Measurements from ENCODE around the gene SPR. TPM values are rescaled to one million over a fixed set of nuclear protein-coding genes. Genes with fewer than 3 reads are reported as not detected.

Gene SPR
- total RNA-seq, 2 donors from 2014 or later = 6.6 to 9.3 TPM

DNA sequence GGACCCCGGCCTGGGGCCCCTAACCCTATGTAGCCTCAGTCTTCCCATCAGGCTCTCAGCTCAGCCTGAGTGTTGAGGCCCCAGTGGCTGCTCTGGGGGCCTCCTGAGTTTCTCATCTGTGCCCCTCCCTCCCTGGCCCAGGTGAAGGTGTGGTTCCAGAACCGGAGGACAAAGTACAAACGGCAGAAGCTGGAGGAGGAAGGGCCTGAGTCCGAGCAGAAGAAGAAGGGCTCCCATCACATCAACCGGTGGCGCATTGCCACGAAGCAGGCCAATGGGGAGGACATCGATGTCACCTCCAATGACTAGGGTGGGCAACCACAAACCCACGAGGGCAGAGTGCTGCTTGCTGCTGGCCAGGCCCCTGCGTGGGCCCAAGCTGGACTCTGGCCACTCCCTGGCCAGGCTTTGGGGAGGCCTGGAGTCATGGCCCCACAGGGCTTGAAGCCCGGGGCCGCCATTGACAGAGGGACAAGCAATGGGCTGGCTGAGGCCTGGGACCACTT is 46.5 kb downstream of the SPR start:
- DNase-seq (ENCODE audit: low spot score in 2 of 2) = no peak
- ATAC-seq = no peak
- no peaks in the 10 kb centered on the region for H3K36me3 Mint-ChIP-seq

DNA sequence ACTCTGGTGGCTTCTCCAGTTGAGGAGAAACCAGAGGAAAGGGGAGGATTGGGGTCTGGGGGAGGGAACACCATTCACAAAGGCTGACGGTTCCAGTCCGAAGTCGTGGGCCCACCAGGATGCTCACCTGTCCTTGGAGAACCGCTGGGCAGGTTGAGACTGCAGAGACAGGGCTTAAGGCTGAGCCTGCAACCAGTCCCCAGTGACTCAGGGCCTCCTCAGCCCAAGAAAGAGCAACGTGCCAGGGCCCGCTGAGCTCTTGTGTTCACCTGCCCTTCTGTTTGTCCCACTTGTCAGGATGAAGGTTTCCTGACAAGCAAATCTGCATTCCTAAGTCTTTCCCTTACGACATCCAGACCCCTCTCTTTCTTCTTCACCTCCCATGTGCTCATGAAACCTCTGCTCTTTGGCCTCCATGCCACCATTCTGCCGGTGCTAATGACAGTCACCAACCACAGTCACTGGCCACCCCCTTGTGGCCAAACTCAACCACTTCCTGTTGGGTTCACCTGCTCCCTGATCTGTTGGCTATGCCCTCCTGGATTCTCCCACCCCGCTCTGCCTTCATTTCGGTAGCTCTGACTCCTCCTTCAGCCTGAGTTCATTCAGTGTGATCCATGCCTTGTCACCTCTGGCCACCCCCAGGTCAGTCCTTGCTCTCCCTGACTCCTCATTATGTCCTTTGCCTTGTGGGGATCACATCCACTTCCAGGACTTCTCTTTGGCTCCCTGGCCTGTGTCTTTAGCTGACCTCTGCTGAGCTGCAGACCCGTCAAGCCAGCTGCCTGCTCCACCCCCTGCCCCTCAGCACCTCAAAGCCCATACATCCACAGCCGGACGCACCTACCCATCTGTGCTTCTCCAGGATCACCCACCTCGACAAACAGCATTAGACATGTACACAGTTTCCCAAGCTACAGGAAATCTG is 47.7 kb downstream of the SPR start:
- peak in 1 of 2 donors; percentile 51 for ATAC-seq

More for the DNA sequence above, 46.5 kb downstream of the SPR start:
- no peaks in the 10 kb centered on the region for H3K9me3 Mint-ChIP-seq
- peak overlapping the region in 1 of 2 donors; percentile 5 for H3K27ac Mint-ChIP-seq

DNA sequence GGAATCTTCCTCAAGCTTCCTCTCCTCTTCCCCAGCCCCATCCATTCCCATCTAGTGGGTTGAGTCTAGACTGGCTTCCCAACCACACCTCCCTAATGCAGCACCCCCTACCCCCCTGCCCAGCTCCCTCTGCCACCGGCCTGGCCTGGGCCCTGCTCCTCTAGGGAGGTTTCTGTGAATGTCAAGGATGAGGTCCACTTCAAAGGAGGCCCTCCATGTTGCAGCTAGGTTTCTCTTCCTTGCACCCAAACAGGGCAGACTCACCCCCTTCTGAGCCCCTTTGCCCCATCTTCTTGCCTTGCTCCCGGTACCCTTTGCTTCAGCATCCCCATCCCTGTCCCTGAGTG is 48.4 kb downstream of the SPR start:
- no peak for DNase-seq (ENCODE audit: low spot score in 2 of 2)

More for the DNA sequence above, 47.7 kb downstream of the SPR start:
- H3K36me3 Mint-ChIP-seq = no peaks in the 10 kb centered on the region
- no peaks in the 10 kb centered on the region for H3K9me3 Mint-ChIP-seq
- H3K27ac Mint-ChIP-seq = no peak overlapping the region
- no peak for DNase-seq (ENCODE audit: low spot score in 2 of 2)

DNA sequence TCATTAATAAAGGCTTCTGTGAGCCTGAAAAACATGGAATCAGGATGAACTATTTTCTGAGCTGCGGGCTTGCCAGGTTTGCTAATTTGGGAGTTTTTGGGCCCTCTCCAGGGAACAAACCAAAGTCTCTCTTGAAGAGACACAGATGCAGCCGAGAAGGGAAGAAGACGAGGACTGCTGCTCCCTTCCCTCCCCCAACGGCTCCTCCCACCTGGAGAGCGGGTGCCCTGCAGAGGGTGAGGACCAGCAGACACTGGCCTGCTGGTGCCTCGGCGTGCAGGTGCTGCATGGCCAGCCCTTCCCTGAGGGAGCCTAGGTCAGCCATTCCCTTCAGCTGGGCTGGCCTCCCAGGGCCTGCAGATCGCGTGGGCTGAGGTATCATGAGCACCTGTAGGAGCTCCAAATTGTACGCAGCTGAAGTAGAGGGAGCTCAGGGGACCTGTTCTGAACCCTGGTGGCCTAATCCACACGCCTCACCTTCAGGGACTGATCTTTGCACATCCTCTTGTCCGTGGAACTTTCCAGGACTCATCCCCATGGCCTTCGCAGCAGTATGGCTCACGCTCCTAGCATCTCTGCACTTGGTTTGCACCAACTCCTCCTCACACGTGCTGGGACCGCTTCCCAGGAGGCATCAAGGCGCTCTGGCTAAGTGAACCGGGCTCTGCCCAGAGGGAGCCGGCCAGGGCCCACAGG is 49.6 kb downstream of the SPR start:
- no peak for ATAC-seq
- peak overlapping the region in 1 of 2 donors; percentile 24 for H3K27ac Mint-ChIP-seq
- H3K9me3 Mint-ChIP-seq = no peaks in the 10 kb centered on the region
- no peaks in the 10 kb centered on the region for H3K36me3 Mint-ChIP-seq
- no peak for DNase-seq (ENCODE audit: low spot score in 2 of 2)

More for the DNA sequence above, 48.4 kb downstream of the SPR start:
- Mint-ChIP-seq H3K27ac (no peak overlapping the region), H3K36me3 (no peaks in the 10 kb centered on the region), H3K9me3 (no peaks in the 10 kb centered on the region)
- no peak for ATAC-seq

DNA sequence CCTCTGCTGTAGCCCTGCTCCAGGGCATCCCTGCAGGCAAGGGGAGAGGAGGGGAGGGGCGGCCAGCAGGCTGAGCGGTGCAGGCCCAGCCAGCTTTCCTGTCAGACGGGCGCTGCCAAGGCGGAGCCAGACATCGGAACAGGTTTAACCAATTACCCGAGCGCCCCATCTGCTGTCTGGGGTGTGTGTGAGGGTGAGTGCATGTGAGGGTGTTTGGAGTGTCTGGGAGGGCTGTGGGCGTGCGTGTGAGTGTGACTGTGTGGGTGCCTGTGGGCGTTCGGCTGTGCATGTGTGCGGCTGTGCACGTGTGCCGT is 50.1 kb downstream of the SPR start:
- Mint-ChIP-seq H3K9me3 (no peaks in the 10 kb centered on the region), H3K36me3 (no peaks in the 10 kb centered on the region), H3K27ac (peak overlapping the region in 1 of 2 donors; percentile 24)
- DNase-seq (ENCODE audit: low spot score in 2 of 2) (no peak), ATAC-seq (no peak)

DNA sequence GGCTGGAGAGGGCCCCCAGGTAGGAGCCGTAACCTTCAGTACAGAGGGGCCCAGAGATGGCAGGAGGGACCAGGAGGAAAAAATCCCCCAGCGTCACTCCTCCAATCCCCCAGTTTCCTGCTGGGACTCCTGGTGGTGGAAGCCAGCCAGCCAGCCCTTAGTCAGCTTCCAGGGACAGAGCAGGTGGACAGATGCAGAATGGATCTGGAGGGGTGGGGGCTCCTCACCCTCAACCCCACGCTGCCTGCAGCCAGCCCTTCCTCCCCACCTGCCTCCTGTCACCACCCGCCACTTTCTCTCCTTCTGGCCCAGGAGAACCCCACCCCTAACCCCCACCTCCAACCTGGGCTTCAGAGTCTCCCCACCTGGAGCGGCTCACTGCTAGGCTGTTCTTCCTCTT is 51.2 kb downstream of the SPR start:
- Mint-ChIP-seq H3K36me3 (no peaks in the 10 kb centered on the region), H3K27ac (no peak overlapping the region), H3K9me3 (no peaks in the 10 kb centered on the region)
- ATAC-seq (no peak), DNase-seq (ENCODE audit: low spot score in 2 of 2) (no peak)

DNA sequence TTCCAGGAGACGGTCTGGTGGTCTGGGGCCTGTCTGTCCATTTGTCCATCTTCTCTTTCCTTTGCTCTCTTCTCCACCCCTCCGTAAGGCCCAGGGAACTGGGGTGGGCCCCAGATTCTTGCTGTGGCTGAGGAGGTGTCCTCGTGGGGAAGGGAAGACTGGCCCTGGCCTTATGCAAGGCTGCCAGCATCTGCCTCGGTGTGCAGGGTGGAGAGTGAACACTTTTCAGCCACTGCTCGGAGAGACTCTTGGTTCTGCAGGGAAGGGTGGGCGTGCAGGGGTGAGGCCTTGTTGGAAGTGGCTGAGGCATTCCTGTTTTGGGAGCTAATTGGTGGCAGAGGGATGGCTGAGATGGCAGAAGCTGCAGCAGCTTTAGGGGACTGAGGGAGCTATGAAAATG is 53.2 kb downstream of the SPR start:
- H3K9me3 Mint-ChIP-seq = no peaks in the 10 kb centered on the region
- no peak for ATAC-seq
- DNase-seq (ENCODE audit: low spot score in 2 of 2) = no peak
- peak overlapping the region in 1 of 2 donors; percentile 50 for H3K27ac Mint-ChIP-seq
- no peaks in the 10 kb centered on the region for H3K36me3 Mint-ChIP-seq

DNA sequence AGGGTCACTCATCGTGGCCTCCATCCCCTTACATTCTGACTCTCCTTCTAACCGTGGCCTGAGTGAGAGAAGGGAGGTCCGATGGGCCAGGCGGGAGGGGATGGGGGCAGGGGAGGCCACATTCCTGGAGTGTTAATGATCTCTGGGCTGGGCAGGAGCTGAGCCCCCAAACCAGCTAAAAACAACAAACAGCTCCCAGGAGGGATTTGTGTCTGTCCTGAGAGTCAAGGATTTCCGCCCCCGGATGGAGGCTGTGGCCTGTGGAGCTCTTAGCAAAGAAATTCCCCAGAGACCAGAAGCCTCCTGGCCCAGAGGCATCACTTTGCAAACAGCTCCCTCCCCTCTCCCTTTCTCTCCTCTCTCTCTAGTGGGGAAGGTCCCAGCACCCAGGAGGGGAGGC is 53.6 kb downstream of the SPR start:
- DNase-seq (ENCODE audit: low spot score in 2 of 2) = no peak
- no peaks in the 10 kb centered on the region for H3K36me3 Mint-ChIP-seq
- no peaks in the 10 kb centered on the region for H3K9me3 Mint-ChIP-seq
- H3K27ac Mint-ChIP-seq = peak overlapping the region in 1 of 2 donors; percentile 50
- no peak for ATAC-seq

Other genes with a start within 250 kb of the SPR start
- gene EXOC6B, start 61.4 kb upstream of the SPR start, total RNA-seq = 10 to 100 TPM in 1 of 2 donors, 1 to 10 TPM in 1; 9.3 to 11.0 TPM
- gene EMX1, start 30.1 kb downstream of the SPR start, total RNA-seq = not detected
- gene SFXN5, start 184.3 kb downstream of the SPR start, total RNA-seq = 10 to 100 TPM in 1 of 2 donors, 1 to 10 TPM in 1; 5.2 to 16.0 TPM
- 10 to 100 TPM in 1 of 2 donors, 1 to 10 TPM in 1; 8.3 to 27.9 TPM for gene RAB11FIP5, start 225.5 kb downstream of the SPR start, total RNA-seq

Data from activated naive CD4-positive, alpha-beta T cell treated with anti-CD3 and anti-CD28 coated beads, Interleukin-2, amount 50 U/mL, for 72 hours (primary cell).